Fibroblast of skin of scalp (primary cell): ENCODE measurements around the gene SLC49A4. TPM values are rescaled to one million over a fixed set of nuclear protein-coding genes. Genes with fewer than 3 reads are reported as not detected.
"Not testable (repeated sequence)": the region's sequence is repeated elsewhere in the genome, so short reads cannot be mapped to it uniquely, and the experiment has no call there.

Experiments
- DNase-seq: peaks from one replicate; pipeline ENCODE4 v3.0.0-alpha.2; 2013
- polyA plus RNA-seq, 2 experiments: library from polyadenylated mRNA; unstranded; fragments of 120-200 nt; gene quantifications; one replicate each; pipeline ENCODE4 v1.2.1, GENCODE V29; 2013; ENCODE audit not compliant: insufficient read length in 2 of 2

Gene SLC49A4
- 7.9 TPM for polyA plus RNA-seq (2013, experiment 1 of 2; ENCODE audit: insufficient read length)
- 9.2 TPM for polyA plus RNA-seq (2013, experiment 2 of 2; ENCODE audit: insufficient read length)

GRCh38 chr3:122794779-122795673, at the start of gene SLC49A4:
Gene SLC49A4 (plus strand): TSS chr3:122795069. CDS start chr3:122795193, 124 bp downstream.
- DNase-seq = peak; percentile 74

GRCh38 chr3:122745369-122746021, 49.4 kb upstream of the SLC49A4 start:
- peak; percentile 42 for DNase-seq

- DNase-seq = not testable (repeated sequence)
Measured at GRCh38 chr3:122747295-122747694, 47.6 kb upstream of the SLC49A4 start.

- DNase-seq = no peak
Measured at GRCh38 chr3:122748347-122748746, 46.5 kb upstream of the SLC49A4 start.

GRCh38 chr3:122754929-122755328, 39.9 kb upstream of the SLC49A4 start:
- peak; percentile 31 for DNase-seq

- no peak for DNase-seq
Measured at GRCh38 chr3:122755491-122755890, 39.4 kb upstream of the SLC49A4 start.

- DNase-seq = peak; percentile 9
Measured at GRCh38 chr3:122758877-122759560, 35.9 kb upstream of the SLC49A4 start.

- peak; percentile 50 for DNase-seq
Measured at GRCh38 chr3:122760453-122761271, 34.2 kb upstream of the SLC49A4 start.

GRCh38 chr3:122766430-122766829, 28.4 kb upstream of the SLC49A4 start:
- no peak for DNase-seq

- no peak for DNase-seq
Measured at GRCh38 chr3:122767540-122768372, 27.1 kb upstream of the SLC49A4 start.

- no peak for DNase-seq
Measured at GRCh38 chr3:122770521-122771202, 24.2 kb upstream of the SLC49A4 start.

- no peak for DNase-seq
Measured at GRCh38 chr3:122772827-122773226, 22.0 kb upstream of the SLC49A4 start.

- no peak for DNase-seq
Measured at GRCh38 chr3:122773944-122774509, 20.8 kb upstream of the SLC49A4 start.

- no peak for DNase-seq
Measured at GRCh38 chr3:122774564-122774963, 20.3 kb upstream of the SLC49A4 start.

GRCh38 chr3:122776675-122777468, 18.0 kb upstream of the SLC49A4 start:
- DNase-seq = no peak

GRCh38 chr3:122777563-122777962, 17.3 kb upstream of the SLC49A4 start:
- DNase-seq = no peak

- DNase-seq = no peak
Measured at GRCh38 chr3:122782804-122783203, 12.1 kb upstream of the SLC49A4 start.

- no peak for DNase-seq
Measured at GRCh38 chr3:122784436-122784835, 10.4 kb upstream of the SLC49A4 start.

GRCh38 chr3:122785231-122785630, 9.6 kb upstream of the SLC49A4 start:
- no peak for DNase-seq
